Lower lobe of right lung (tissue), 2 donors: ENCODE results near the gene MTCH2. TPM values are rescaled to one million over a fixed set of nuclear protein-coding genes. Genes with fewer than 3 reads are reported as not detected.
"Not testable (repeated sequence)": the region's sequence is repeated elsewhere in the genome, so short reads cannot be mapped to it uniquely, and the experiment has no call there.

Experiments
- ATAC-seq, 2 donors: fragments of 200-7000 bp; cut with Tn5 transposase; one replicate each; pipeline ENCODE4 v1.9.1; 2020 to 2022; ENCODE audit warnings: mild to moderate bottlenecking in 2 of 2, moderate library complexity in 2 of 2
- DNase-seq: peaks from one replicate; pipeline ENCODE4 v3.0.0-alpha.2; 2020
- H3K27ac ChIP-seq: fragments of 200-600 bp; one replicate; pipeline ENCODE4 v1.8.0; 2022
- H3K27me3 ChIP-seq: fragments of 200-600 bp; one replicate; pipeline ENCODE4 v1.8.0; 2022; ENCODE audit warnings: low read depth
- H3K36me3 ChIP-seq: fragments of 200-600 bp; one replicate; pipeline ENCODE4 v1.8.0; 2022; ENCODE audit warnings: mild to moderate bottlenecking
- H3K4me1 ChIP-seq: fragments of 200-600 bp; one replicate; pipeline ENCODE4 v1.8.0; 2022
- H3K4me3 ChIP-seq: fragments of 200-600 bp; one replicate; pipeline ENCODE4 v1.8.0; 2022; ENCODE audit warnings: mild to moderate bottlenecking
- H3K9me3 ChIP-seq: fragments of 200-600 bp; one replicate; pipeline ENCODE4 v1.8.0; 2022
- intact Hi-C: fragments of 100-400 bp; cut with DNase I; formaldehyde crosslinking; loops from one replicate; pipeline ENCODE4 v1.11.0; 2022
- long read RNA-seq: library from polyadenylated mRNA; unstranded; transcript quantifications from one replicate; pipeline ENCODE4 v2.0.0, GENCODE V29; 2021
- total RNA-seq: library from RNA; stranded (reverse); fragmentation: NEBNext Ultra II Directional; extraction: Animal tissue kit (Norgen Biotek cat#: 25700); gene quantifications from one replicate; pipeline ENCODE4 v1.2.1, GENCODE V29; 2021
- TF ChIP-seq, protein P1 (sequence below): fragments of 200-600 bp; IDR thresholded peaks from one replicate; pipeline ENCODE4 v1.8.0; 2022; ENCODE audit warnings: antibody characterized with exemption, mild to moderate bottlenecking
- donor health status: DM: no; HTN: yes; CAD: no; lungs with severe emphysema.

Gene MTCH2
- 53.1 TPM for total RNA-seq
- long read RNA-seq, transcript MTCH2-201 (13 exons, 2,587 nt), result major isoform, 52 of 69 reads
- long read RNA-seq, partial matches to known transcripts, result 3 of 69 reads
- long read RNA-seq, other reads (novel, unspliced or antisense), result 14 of 69 reads

DNA sequence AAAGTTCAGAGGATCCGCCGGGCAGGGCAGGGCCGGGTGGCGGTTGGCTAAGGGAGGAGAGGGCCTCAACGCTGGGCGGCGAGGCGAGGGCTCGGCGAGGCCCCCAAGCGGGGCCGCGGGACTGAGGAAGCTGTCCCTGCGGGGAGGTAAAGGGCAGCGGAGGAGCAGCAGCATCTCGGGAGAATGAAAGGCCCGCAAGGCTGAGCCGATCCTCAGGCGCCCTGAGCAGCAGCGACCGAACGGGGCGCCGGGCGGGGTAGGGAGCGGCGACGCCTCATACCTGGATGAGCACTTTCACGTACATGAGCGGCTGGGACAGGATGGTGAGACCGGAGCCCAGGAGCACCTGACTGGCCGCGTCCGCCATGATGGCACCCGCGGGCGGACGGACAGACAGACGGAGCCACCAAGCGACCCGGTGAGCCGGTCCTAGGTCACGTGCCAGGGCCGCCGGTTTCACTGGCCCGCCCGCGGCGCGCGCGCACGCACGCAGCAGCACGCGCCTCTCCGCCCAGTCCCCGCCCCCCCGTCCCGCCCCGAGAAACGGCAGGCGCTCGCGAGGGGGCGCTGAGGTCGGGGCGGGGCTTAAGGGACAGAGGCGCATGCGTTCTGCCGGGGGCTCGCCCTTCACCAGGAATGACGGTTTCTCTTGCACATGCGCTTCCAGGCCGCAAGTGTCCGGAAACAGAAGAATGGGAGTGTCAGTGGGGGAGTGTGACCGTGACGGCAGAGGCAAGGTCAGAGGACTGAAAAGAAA, at the start of gene MTCH2:
MTCH2 (minus strand) TSS at position 461 of the 757 bp plus-strand sequence; CDS start at position 367, 94 bp downstream.
- Histone ChIP-seq H3K27me3 (no peaks in the 10 kb centered on the region), H3K9me3 (no peaks in the 10 kb centered on the region), H3K4me1 (peaks cover 14% of the 10 kb centered on the region), H3K4me3 (peak within 1 kb of the TSS; percentile 88), H3K36me3 (peaks cover 22% of the 10 kb centered on the region), H3K27ac (peak within 1 kb of the TSS; percentile 92)
- intact Hi-C loops, result no loop called here
- DNase-seq, result peak; percentile 95
- peak; percentile 99 to 100 for ATAC-seq
- TF ChIP-seq, protein P1, sequence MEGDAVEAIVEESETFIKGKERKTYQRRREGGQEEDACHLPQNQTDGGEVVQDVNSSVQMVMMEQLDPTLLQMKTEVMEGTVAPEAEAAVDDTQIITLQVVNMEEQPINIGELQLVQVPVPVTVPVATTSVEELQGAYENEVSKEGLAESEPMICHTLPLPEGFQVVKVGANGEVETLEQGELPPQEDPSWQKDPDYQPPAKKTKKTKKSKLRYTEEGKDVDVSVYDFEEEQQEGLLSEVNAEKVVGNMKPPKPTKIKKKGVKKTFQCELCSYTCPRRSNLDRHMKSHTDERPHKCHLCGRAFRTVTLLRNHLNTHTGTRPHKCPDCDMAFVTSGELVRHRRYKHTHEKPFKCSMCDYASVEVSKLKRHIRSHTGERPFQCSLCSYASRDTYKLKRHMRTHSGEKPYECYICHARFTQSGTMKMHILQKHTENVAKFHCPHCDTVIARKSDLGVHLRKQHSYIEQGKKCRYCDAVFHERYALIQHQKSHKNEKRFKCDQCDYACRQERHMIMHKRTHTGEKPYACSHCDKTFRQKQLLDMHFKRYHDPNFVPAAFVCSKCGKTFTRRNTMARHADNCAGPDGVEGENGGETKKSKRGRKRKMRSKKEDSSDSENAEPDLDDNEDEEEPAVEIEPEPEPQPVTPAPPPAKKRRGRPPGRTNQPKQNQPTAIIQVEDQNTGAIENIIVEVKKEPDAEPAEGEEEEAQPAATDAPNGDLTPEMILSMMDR, result peak; percentile 49

DNA sequence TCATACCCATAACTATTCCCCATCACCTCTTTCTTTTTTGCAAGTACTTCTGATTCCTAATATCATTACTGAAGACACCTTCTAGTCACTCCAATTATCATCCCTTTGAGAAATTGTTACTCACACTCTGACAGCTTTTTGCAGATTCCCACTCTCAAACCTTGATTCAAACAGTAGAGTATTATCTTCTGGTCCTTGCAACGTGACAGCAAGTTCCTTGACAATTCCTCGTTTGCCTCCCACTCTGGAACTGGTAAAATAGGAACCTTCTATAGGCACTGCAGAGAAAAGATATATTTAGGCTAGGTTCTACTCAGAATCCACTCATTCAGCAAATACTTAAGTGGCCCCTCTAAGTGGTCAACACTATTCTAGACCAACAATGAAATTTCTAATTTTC, 49.6 kb upstream of the MTCH2 start:
- no peaks in the 10 kb centered on the region for H3K4me1 ChIP-seq
- H3K27ac ChIP-seq, result no peak overlapping the region
- intact Hi-C loops, result no loop called here
- no peak for ATAC-seq
- no peaks in the 10 kb centered on the region for H3K9me3 ChIP-seq
- no peak for DNase-seq
- H3K36me3 ChIP-seq, result no peaks in the 10 kb centered on the region
- H3K4me3 ChIP-seq, result no peak overlapping the region
- H3K27me3 ChIP-seq, result no peaks in the 10 kb centered on the region
- TF ChIP-seq, protein P1, result no peak

DNA sequence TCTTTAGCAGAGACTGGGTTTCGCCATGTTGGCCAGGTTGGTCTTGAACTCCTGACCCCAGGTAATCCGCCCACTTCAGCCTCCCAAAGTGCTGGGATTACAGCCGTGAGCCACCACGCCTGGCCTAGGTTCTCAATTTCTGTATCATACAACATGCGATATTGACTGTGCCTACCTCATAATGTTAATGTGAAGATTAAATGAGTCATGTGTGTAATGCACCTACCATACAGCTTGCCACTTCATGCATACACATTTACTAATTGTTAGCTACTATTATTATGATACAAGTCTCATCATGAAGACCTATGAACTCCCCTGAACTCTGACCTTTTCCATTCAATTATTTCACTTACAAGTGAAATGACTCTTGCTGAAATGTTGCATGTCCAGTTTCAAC, 47.1 kb upstream of the MTCH2 start:
- ATAC-seq (no peak), DNase-seq (no peak)
- Histone ChIP-seq H3K9me3 (no peaks in the 10 kb centered on the region), H3K36me3 (no peaks in the 10 kb centered on the region), H3K4me1 (no peaks in the 10 kb centered on the region), H3K4me3 (no peak overlapping the region), H3K27ac (no peak overlapping the region), H3K27me3 (no peaks in the 10 kb centered on the region)
- TF ChIP-seq, protein P1, result no peak
- intact Hi-C loops, result no loop called here

DNA sequence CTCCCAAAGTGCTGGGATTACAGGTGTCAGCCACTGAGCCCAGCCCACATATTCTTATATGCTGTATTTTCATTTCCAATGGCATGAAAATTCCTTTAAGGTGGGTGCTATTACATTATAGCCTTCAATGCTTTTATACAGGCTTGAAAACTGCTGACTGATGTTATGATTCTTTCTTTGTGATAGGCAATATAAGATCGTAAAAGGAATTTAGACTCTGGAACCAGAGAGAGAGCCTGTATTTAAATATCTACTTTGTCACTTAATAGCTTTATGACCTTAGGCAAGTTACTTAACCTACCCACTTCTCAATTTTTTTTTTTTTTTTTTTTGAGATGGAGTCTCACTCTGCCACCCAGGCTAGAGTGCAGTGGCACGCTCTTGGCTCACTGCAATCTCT, 46.6 kb upstream of the MTCH2 start:
- Histone ChIP-seq H3K9me3 (no peaks in the 10 kb centered on the region), H3K36me3 (no peaks in the 10 kb centered on the region), H3K27me3 (no peaks in the 10 kb centered on the region), H3K4me1 (no peaks in the 10 kb centered on the region), H3K27ac (no peak overlapping the region), H3K4me3 (no peak overlapping the region)
- DNase-seq, result no peak
- intact Hi-C loops, result no loop called here
- ATAC-seq, result no peak
- TF ChIP-seq, protein P1, result no peak

DNA sequence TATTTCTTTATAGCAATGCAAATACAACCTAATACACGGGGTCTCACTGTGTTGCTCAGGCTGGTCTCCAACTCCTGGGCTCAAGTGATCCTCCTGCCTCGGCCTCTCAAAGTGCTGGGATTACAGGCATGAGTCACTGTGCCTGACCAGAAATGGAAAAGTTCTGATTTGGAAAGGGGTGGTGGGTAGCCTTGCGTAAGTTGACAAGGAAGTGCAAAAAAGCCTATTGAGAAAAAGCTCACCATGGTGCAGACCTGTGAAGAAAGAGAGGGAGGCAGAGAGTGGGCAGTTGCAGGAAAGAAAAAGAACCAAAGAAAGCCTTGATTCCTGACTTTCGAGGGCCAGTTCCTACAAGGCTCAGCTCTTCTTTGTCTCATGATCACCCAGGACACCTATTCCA, 45.8 kb upstream of the MTCH2 start:
- Histone ChIP-seq H3K27me3 (no peaks in the 10 kb centered on the region), H3K27ac (no peak overlapping the region), H3K9me3 (no peaks in the 10 kb centered on the region), H3K4me3 (no peak overlapping the region), H3K36me3 (no peaks in the 10 kb centered on the region), H3K4me1 (no peaks in the 10 kb centered on the region)
- DNase-seq (no peak), ATAC-seq (no peak)
- intact Hi-C loops, result no loop called here
- TF ChIP-seq, protein P1, result no peak

DNA sequence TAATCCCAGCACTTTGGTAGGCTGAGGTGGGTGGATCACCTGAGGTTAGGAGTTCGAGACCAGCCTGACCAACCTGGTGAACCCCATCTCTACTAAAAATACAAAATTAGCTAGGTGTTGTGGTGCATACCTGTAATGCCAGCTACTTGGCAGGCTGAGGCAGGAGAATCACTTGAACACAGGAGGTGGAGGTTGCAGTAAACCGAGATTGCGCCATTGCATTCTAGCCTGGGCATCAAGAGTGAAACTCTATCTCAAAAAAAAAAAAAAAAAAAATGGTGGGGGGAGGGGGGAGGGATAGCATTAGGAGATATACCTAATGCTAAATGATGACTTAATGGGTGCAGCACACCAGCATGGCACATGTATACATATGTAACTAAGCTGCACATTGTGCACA, 44.3 kb upstream of the MTCH2 start:
- DNase-seq, H3K9me3 ChIP-seq, intact Hi-C loops, H3K4me3 ChIP-seq, H3K4me1 ChIP-seq, H3K27ac ChIP-seq, H3K27me3 ChIP-seq, ATAC-seq, H3K36me3 ChIP-seq: not testable (repeated sequence)
